NCI-H1417 (cell line): ENCODE measurements around the gene TBC1D22A.

Source experiments
- DNase-seq, 3 experiments: peaks; one replicate each; lab custom pipeline; 2025; lab: John Stamatoyannopoulos, UW

The TBC1D22A gene

DNA sequence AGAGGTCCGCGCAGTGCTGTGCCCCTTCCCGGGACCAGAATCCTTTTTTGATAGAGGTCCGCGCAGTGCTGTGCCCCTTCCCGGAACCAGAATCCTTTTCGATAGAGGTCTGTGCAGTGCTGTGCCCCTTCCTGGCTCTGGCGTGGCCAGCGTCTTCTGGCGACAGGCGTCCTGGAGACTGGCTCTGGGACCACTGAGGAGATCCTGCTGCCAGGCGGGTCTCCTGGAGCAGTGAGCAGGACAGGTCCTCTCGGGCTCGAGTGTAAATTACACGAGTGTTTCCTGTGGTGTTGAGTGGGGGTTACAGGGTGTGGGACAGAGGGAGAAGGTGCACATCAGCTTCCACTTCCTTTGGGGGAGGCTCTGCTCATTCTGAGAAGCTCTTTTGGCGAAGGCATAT lies 98.1 kb downstream of the TBC1D22A start:
- no peak for DNase-seq

GRCh38 chr22:46861468-46862367 lies 99.3 kb downstream of the TBC1D22A start:
- no peak for DNase-seq

GRCh38 chr22:46862418-46863324 lies 100.2 kb downstream of the TBC1D22A start:
- no peak for DNase-seq

- DNase-seq = no peak
Observed at GRCh38 chr22:46863794-46864193, 101.3 kb downstream of the TBC1D22A start.

DNA sequence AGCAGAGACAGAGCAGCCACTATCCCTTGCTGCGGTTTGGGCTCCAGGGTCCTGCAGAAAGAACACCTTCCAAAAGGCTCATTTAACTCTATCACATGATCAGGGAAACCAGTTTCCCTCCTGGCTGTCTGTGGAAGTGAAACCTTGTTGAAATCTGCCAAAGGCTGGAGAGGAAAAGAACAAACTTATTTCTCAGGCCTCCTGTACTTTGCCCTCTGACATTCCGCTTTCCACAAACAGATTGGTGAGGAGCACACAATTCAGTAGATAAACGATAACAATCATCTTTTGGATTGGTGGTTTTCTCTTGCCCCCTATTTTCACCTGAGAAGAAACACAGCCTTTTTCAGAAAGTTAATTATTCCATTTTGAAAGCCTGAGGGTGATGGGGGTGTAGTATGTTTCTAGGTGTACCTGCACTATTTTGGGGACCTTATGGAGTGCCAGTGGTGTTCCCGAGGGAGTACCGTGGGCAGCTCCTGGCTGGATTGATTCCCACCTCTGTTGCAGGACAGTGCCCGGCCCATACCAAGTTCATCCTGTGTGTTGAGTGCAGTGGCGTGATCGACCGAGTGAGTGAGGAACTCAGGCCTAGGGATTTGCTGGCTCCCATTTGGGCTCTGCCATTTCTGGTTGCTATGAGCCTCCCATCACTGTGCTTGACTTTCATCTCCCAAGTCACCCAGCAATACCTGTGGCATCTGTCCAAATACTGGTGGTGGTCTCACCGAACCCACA lies 102.0 kb downstream of the TBC1D22A start:
- DNase-seq = no peak

- DNase-seq = peak in 1 of 3 experiments; percentile 1
Observed at GRCh38 chr22:46865052-46865434, 102.6 kb downstream of the TBC1D22A start.

- DNase-seq = no peak
Observed at GRCh38 chr22:46865642-46866041, 103.2 kb downstream of the TBC1D22A start.

DNA sequence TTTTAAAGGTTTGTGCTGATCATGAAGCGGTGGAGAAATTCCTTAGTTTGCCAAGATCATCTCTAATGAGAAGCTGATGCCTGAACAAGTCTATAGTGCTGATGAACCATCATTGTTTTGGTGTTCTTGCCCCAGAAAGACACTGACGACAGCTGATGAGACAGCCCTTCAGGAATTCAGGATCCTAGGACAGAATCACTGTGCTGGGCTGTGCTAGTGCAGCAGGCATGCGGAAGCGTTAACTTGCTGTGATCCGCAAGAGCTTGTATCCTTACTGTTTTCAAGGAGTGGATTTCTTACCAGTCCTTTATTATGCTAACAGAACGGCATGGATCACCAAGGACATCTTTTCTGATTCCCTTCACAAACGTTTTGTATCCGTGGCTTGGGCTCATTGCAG lies 104.1 kb downstream of the TBC1D22A start:
- DNase-seq = no peak

- no peak for DNase-seq
Observed at GRCh38 chr22:46867106-46867505, 104.7 kb downstream of the TBC1D22A start.

GRCh38 chr22:46869329-46869728 lies 106.9 kb downstream of the TBC1D22A start:
- no peak for DNase-seq

DNA sequence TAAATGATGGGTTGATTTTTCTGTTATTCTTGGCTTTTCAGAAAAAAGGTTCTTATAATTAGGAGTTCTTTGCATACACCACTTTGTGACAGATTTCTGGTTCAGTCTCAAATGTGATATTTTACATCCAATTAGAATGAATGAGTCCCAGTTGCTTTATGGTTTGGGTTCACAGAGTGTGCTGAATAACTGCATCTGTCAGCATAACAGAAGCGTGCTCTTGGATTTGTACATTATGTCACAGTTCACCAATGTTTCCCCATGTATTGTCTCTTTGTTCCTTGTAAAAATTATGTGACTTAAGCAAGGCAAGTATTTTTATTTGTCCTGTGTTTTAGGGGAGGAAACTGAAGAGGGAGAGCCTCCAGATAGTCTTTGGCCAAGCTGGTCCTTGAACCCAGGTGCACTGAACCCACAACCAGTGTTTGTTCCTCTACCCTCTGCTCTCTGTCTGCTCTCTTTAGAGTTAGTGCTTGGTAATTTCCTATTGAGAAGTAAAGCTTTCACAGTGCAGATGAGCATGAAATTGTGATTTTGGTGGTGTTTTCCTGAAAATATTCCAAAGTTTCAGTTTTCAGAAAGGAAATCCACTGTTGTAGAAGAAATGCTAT lies 107.5 kb downstream of the TBC1D22A start:
- no peak for DNase-seq

DNA sequence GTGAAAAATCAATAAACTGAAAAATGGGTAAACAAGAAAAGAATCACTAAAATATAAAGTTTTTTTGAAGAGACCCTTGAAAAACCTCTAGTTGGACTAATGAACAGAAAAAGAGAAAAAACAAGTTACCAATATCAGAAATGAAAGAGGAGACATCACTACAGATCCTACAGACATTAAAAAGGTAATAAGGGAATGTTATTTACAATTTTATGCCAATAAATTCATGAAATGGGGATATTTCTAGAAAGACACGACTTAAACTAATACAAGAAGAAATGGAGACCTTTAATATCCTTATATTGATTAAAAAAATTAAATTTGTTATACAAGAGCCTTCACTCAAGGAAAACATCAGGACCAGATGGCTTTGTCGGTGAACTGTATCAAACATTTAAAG lies 109.4 kb downstream of the TBC1D22A start:
- no peak for DNase-seq

DNA sequence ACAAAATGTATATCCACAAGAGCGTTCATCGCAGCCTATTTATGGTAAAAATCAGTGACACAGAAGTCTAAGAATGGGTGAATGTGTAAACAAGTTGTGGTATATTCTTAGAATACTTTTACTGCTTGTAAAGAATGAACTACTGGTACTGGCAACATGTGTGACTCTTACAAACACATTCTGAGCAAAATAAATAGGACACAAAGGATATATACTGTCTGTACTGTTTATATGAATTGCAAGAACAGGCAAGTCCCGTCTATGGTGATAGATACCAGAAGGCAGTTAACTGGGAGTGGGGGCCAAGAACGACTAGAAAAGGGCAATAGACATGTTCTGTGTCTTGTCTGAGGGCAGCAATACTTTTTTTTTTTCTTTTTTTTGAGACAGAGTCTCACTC lies 112.6 kb downstream of the TBC1D22A start:
- DNase-seq = no peak

- DNase-seq = no peak
Observed at GRCh38 chr22:46876357-46876934, 114.0 kb downstream of the TBC1D22A start.

- DNase-seq = no peak
Observed at GRCh38 chr22:46878191-46878948, 115.9 kb downstream of the TBC1D22A start.

DNA sequence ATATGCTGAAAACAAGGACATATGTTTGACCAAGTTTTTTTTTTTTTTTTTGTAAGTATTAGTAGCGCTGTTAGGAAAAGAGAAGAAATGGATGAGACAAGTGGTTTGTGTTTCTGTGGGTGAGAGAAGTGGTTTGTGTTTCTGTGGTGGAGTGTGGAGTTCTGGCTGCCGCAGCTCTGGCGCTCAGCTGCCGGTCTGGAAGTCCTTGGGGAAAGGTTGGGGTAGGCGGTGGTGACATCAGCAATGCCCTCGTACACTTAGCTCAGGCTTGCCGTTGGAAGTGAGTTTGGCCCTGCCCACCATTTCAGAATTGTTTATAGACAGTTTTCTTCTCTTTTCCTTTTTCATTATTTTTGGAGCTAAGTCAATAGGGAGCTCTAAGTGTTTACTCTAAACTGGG lies 116.6 kb downstream of the TBC1D22A start:
- no peak for DNase-seq

DNA sequence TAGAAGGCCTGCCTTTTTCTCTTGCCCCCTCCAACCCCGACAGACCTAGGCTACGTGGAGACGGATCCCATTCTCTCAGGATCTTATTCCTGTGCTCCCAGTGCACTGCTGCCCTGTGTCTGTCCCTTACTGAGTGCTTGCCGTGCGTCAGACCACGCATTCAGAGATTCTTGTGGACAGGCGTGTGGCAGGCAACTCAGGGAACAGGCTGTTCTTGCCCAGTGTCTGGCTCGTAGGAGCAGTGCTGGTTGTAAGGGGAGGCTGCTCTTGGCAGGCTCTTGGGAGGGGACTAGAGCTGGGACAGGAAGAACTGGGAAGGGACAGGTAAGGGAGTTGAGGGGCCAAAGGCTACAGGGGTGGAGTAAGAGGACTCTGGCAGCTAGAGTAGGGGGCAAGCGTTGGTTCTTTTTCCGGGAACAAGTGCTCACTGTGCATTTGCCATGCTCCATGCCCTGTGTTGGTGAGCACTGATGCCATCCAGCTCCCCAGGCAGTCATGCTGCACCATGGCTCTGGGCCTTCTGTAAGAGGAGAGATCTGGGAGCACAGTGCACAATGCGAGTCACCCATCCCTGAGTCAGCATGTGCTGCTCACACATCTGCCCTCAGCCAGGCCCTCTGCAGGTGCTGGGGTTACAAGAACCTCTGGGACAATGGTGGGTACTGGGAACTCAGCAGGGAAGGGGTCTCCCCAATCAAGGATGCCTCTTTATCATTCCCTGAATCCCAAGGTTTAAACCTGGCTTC lies 119.1 kb downstream of the TBC1D22A start:
- DNase-seq = no peak

GRCh38 chr22:46883092-46883910 lies 120.9 kb downstream of the TBC1D22A start:
- DNase-seq = no peak

DNA sequence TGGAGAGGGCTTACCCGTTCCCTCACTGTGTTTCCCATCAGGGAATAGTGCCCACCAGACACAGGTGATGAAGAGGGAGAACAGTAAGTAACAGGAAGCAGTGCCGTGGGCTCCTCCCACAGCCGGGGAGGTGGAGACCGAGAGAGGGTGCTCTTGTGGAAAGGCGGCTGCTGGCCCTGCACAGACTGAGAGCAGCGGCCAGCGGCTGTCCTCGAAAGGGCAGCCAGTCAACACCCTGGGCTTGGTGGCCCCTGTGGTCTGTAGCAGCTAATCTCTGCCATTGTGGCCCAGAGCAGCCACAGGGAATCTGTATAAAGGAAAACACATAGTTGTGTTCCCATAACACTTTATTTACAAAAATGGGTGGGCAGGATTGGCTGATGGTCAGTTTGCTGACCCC lies 121.9 kb downstream of the TBC1D22A start:
- no peak for DNase-seq
